Right lobe of liver (tissue), 4 donors: ENCODE measurements around the gene HECW1.

Source experiments
- CTCF ChIP-seq, 4 donors: fragments of 200-600 bp in 3 of 4; fragments of 450-650 bp in 1 of 4; IDR thresholded peaks; one replicate each; pipeline versions ENCODE4 v1.5.1 to v1.8.0; 2016 to 2022; ENCODE audit warnings: antibody characterized with exemption in 4 of 4, mild to moderate bottlenecking in 2 of 4
- POLR2A ChIP-seq: fragments of 450-650 bp; IDR thresholded peaks from one replicate; pipeline ENCODE4 v1.6.1; 2017; ENCODE audit warnings: antibody characterized with exemption, mild to moderate bottlenecking
- donor health status: DM: no; HTN: no; CAD: no.
- donor health status: DM: no; HTN: no; CAD: no.
- donor health status: DM: no; HTN: yes; CAD: no.

- TF ChIP-seq CTCF (IDR thresholded peaks at IDR 0.05) (no peak), POLR2A (no peak)
Observed at GRCh38 chr7:43406961-43407360, 294.5 kb downstream of the HECW1 start.
